ENCODE measurements around the gene TYW1.
"Not testable (repeated sequence)": the region's sequence is repeated elsewhere in the genome, so short reads cannot be mapped to it uniquely, and the experiment has no call there.

The TYW1 gene

DNA sequence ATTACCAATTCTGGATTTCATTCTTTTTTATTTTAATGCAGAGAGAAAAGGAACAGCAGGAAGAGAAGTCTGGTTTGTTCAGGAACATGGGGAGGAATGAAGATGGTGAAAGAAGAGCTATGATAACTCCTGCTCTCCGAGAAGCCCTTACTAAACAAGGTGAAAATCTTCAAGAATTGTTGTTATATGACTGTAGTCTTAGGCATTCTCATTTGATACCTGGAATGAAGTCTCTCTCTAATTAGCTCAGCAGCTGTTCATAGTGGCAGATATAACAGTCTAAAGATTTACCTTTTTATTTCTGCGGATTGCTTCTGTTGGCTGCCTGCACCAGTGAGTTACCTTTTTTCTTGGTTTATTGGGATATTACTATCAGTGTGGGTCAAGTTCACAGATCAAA is 53.3 kb downstream of the TYW1 start:
- not testable (repeated sequence) for H3K27ac Mint-ChIP-seq, H3K9me3 Mint-ChIP-seq, ATAC-seq, H3K4me1 Mint-ChIP-seq, H3K4me3 Mint-ChIP-seq, H3K27me3 Mint-ChIP-seq, DNase-seq
- H3K36me3 Mint-ChIP-seq (ENCODE audit: low read depth), result peaks cover 49% of the 10 kb centered on the region

DNA sequence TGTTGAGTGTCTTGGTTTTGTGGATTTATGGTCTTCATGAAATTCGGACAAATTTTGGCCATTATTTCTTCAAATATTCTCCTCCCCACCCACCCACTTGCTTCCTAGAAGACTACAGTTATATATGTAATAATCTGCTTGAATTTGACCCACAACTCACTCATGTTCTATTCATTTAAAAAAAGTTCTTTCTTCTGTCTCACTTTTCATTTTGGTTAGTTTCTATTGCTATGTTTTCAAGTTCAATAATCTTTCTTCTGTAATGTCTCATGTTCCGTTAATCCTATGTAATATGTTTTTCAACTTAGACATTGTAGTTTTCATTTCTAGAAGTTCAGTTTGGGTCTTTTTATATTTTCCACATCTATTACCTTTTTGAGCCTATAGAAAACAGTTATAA is 55.5 kb downstream of the TYW1 start:
- DNase-seq, H3K4me1 Mint-ChIP-seq, H3K27me3 Mint-ChIP-seq, H3K9me3 Mint-ChIP-seq, ATAC-seq, H3K27ac Mint-ChIP-seq, H3K4me3 Mint-ChIP-seq: not testable (repeated sequence)
- H3K36me3 Mint-ChIP-seq (ENCODE audit: low read depth), result peaks cover 55% of the 10 kb centered on the region

DNA sequence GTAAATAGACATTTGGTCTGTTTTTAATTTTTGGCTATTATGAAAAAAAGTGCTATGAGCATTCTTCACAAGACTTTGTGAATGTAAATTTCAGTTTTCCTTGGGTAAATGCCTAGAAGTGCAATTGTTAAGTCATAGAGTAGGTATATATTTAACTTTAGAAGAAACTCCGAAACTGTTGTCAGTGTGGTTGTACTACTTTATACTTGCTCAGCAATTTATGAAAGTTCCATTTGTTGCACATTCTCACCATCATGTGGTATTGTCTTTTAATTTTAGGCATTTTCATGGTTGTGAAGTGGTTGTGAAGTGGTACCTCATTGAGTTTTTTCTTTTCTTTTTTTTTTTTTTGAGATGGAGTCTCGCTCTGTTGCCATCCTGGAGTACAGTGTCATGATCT is 60.0 kb downstream of the TYW1 start:
- peaks cover 8% of the 10 kb centered on the region for H3K9me3 Mint-ChIP-seq
- H3K27ac Mint-ChIP-seq, result no peak overlapping the region
- peaks cover 7% of the 10 kb centered on the region for H3K4me1 Mint-ChIP-seq
- no peak for ATAC-seq
- H3K4me3 Mint-ChIP-seq, result no peak overlapping the region
- H3K36me3 Mint-ChIP-seq (ENCODE audit: low read depth), result peaks cover 52% of the 10 kb centered on the region
- H3K27me3 Mint-ChIP-seq, result no peaks in the 10 kb centered on the region
- no peak for DNase-seq

DNA sequence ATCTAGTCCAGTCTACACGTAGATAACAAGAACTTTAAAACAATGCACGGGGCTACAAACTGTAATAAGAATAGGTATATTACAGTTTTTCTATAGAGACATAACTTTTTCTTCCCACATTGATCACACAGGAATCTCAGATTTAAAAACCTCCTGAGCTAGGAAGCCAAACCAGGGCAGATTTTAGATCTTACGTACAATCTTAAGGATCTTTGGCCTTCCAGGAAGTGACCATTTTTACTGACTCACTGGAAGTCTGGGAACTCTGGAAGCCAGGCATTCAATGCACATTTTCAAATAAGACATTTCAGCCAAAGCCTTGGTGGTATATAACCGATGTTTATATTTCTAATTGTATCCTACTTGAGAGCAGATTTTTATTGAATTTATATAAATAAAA is 64.7 kb downstream of the TYW1 start:
- peaks cover 50% of the 10 kb centered on the region for H3K36me3 Mint-ChIP-seq (ENCODE audit: low read depth)
- ATAC-seq, H3K4me3 Mint-ChIP-seq, H3K27ac Mint-ChIP-seq, H3K9me3 Mint-ChIP-seq, H3K4me1 Mint-ChIP-seq, H3K27me3 Mint-ChIP-seq, DNase-seq: not testable (repeated sequence)

DNA sequence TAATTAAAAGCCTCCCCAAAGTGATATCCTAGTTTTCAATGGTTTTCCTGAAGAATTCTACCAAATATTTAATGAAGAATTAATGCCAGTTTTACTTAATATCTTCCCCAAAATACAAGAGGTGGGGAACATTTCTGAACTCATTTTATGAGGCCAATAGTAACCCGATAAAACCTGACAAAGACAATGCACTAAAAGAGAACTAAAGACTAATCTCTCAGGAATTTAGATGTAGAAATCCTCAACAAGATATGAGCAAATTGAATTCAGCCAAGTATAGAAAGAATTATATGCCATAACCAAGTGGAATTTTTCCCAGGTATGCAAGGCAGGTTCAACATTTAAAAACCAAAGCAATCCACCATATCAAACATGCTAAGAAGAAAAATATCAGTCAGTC is 66.2 kb downstream of the TYW1 start:
- not testable (repeated sequence) for ATAC-seq, H3K9me3 Mint-ChIP-seq, DNase-seq, H3K27ac Mint-ChIP-seq, H3K27me3 Mint-ChIP-seq, H3K4me1 Mint-ChIP-seq, H3K4me3 Mint-ChIP-seq
- H3K36me3 Mint-ChIP-seq (ENCODE audit: low read depth), result peaks cover 53% of the 10 kb centered on the region

DNA sequence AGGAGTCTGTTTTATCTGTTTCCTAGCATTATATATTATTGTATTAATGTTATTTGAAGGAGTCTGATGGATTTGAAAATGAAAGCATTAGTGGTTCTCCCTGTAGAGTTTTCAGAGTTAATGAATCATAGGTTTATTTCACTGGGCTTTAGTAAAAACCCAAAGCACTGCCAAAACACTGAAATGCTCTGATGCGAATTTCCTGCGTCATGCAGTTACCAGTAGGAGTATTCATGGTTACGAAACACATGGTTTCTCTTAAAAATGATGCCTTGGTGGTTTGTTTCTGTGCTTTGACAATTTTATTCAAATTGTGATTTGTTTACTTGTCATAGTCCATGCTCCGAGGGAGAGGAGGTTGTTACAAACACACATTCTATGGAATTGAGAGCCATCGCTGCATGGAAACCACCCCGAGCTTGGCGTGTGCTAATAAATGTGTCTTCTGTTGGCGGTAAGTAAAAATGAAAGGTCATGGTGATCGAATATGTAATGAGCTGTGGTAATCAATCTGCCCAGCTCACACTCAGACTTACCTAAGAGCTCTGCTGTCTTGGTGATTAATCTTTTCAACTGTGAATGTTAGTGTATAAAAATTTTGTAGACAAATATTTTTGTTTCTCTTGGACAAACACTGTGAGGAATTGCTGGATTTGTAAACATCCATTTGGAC is 70.5 kb downstream of the TYW1 start:
- peaks cover 16% of the 10 kb centered on the region for H3K9me3 Mint-ChIP-seq
- H3K36me3 Mint-ChIP-seq (ENCODE audit: low read depth), result peaks cover 63% of the 10 kb centered on the region
- H3K27me3 Mint-ChIP-seq, H3K27ac Mint-ChIP-seq, DNase-seq, H3K4me1 Mint-ChIP-seq, H3K4me3 Mint-ChIP-seq, ATAC-seq: not testable (repeated sequence)

DNA sequence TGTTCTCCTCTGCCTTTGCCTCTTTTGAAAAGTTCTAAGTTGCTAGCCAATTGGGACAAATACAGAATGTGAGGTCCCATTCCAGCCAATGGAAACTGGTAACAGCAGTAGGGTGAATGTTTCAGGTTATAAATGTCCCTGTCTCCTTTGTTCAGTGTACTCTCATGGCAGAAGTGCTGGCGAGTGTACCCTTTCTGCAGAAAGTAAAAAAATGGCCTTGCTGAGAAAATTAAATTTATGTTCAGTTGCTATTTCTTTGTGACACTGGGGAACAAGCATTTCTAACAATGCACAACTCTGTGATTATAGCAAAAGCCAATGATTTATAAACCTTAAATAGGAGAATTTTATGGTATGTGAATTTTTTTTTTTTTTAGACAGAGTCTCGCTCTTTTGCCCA is 79.5 kb downstream of the TYW1 start:
- not testable (repeated sequence) for ATAC-seq, H3K27me3 Mint-ChIP-seq, H3K4me3 Mint-ChIP-seq, H3K27ac Mint-ChIP-seq, H3K4me1 Mint-ChIP-seq, DNase-seq
- Mint-ChIP-seq H3K9me3 (peaks cover 41% of the 10 kb centered on the region), H3K36me3 (ENCODE audit: low read depth) (peaks cover 76% of the 10 kb centered on the region)

DNA sequence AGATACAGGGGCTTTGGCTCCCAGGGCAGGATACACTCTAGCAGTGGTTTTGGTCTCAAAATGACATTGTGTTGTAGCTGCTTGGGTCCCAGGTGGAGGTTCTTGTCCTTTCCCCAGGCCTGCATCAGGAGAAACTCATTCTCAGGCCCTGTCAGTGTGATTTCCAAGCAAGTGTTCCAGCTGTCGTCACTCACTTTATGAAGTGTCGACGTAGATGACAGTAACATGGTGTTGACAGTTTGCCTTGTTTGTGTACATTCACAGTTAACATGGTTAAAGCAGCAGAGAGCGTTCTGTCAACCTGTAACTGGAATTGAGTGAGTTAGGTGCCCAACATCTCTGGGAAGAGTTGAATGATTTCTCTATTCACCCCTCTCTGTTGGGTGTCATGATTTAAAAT is 86.2 kb downstream of the TYW1 start:
- not testable (repeated sequence) for H3K4me3 Mint-ChIP-seq, H3K4me1 Mint-ChIP-seq, ATAC-seq, H3K27ac Mint-ChIP-seq, H3K27me3 Mint-ChIP-seq, DNase-seq
- Mint-ChIP-seq H3K9me3 (peaks cover 15% of the 10 kb centered on the region), H3K36me3 (ENCODE audit: low read depth) (peaks cover 62% of the 10 kb centered on the region)

DNA sequence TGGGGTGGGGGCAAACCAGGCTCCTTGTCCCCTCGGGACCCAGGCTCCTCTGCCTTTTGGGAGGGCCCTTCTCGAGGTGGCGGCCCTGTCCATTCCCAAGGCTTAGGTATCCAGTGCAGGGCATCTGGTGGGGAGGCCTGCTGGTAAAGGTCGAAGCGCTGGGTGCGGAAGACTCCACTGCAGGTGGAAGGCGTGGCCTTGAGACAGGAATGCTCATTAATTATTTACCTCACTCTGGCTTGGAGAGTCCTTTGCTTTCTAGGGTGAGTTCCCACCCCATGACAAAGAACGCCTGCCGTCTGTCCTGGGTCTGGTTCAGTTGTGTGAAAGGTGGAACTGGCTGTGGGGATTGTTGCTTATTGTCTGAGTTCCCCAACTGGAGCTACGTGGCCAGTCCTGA is 92.6 kb downstream of the TYW1 start:
- not testable (repeated sequence) for H3K4me3 Mint-ChIP-seq, H3K4me1 Mint-ChIP-seq, H3K27me3 Mint-ChIP-seq, H3K9me3 Mint-ChIP-seq, DNase-seq, ATAC-seq, H3K27ac Mint-ChIP-seq
- peaks cover 30% of the 10 kb centered on the region for H3K36me3 Mint-ChIP-seq (ENCODE audit: low read depth)

DNA sequence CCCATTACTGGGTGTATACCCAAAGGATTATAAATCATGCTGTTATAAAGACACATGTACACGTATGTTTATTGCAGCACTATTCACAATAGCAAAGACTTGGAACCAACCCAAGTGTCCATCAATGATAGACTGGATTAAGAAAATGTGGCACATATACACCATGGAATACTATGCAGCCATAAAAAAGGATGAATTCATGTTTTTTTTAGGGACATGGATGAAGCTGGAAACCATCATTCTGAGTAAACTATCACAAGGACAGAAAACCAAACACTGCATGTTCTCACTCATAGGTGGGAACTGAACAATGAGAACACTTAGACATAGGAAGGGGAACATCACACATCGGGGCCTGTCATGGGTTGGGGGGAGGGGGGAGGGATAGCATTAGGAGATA is 94.4 kb downstream of the TYW1 start:
- not testable (repeated sequence) for H3K27me3 Mint-ChIP-seq, ATAC-seq

DNA sequence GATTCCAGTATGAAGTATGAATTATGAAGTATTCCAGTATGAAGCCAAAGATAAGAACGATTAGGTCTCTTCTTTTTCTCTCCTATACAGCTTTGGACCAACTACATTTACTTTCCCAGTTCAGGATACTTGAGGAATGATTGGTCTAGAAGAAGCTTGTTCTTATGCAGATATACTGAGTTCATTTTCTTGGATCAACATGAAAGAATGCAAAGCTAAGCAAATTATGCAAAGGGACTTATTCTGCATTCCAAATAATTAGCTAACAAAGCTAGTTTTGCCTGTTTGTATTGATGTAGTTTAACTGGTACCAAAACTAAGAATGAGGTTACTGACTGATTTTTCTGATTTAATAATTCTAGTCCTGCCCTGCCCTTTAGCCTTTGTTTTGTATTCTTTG is 101.4 kb downstream of the TYW1 start:
- H3K4me1 Mint-ChIP-seq, DNase-seq, H3K27me3 Mint-ChIP-seq, H3K9me3 Mint-ChIP-seq, ATAC-seq, H3K4me3 Mint-ChIP-seq, H3K27ac Mint-ChIP-seq: not testable (repeated sequence)
- H3K36me3 Mint-ChIP-seq (ENCODE audit: low read depth), result peaks cover 40% of the 10 kb centered on the region

More for the DNA sequence above, 94.4 kb downstream of the TYW1 start:
- DNase-seq, H3K27ac Mint-ChIP-seq, H3K4me3 Mint-ChIP-seq, H3K4me1 Mint-ChIP-seq, H3K9me3 Mint-ChIP-seq: not testable (repeated sequence)
- H3K36me3 Mint-ChIP-seq (ENCODE audit: low read depth), result peaks cover 27% of the 10 kb centered on the region

DNA sequence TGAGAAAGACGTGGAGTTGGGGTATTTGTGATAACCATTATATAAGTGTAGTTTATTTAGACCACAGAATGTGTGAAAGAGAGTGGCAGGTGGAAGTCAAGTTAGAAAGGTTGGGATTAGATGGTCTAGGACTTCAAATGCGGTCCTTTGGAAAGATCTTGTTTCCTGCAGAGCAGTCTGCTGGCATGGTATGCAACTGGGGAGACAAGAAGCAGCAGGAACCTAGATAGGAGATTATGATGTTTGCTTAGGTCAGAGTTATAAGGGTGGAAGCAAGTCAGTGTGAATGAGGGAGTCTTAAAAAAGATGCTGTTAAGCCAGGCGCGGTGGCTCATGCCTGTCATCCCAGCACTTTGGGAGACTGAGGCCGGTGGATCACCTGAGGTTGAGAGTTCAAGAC is 102.8 kb downstream of the TYW1 start:
- not testable (repeated sequence) for H3K27ac Mint-ChIP-seq, H3K9me3 Mint-ChIP-seq, H3K27me3 Mint-ChIP-seq, H3K4me3 Mint-ChIP-seq, DNase-seq, ATAC-seq
- peaks cover 14% of the 10 kb centered on the region for H3K4me1 Mint-ChIP-seq
- peaks cover 49% of the 10 kb centered on the region for H3K36me3 Mint-ChIP-seq (ENCODE audit: low read depth)

DNA sequence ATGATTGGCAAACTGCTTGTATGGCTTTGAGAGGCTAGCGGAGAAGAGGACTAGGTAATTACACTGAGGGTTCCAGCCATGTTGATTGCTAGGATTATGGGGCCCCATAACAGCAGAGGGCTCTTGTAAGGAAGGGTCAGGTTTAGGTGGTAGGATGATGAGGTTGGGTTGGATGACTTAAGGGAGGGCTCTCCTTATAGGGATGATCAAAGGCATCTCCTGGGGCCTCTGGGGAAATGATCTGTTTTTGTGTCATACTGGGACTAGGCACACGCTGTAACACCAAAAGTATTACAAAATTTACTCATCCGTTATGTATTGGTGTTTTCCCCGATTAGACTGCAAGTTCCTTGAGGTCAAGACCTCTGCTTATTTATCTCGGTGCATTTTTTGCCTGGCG is 103.4 kb downstream of the TYW1 start:
- not testable (repeated sequence) for H3K4me3 Mint-ChIP-seq, H3K9me3 Mint-ChIP-seq, DNase-seq, H3K27me3 Mint-ChIP-seq, H3K27ac Mint-ChIP-seq
- Mint-ChIP-seq H3K36me3 (ENCODE audit: low read depth) (peaks cover 49% of the 10 kb centered on the region), H3K4me1 (peaks cover 20% of the 10 kb centered on the region)
- ATAC-seq, result peak; percentile 33

DNA sequence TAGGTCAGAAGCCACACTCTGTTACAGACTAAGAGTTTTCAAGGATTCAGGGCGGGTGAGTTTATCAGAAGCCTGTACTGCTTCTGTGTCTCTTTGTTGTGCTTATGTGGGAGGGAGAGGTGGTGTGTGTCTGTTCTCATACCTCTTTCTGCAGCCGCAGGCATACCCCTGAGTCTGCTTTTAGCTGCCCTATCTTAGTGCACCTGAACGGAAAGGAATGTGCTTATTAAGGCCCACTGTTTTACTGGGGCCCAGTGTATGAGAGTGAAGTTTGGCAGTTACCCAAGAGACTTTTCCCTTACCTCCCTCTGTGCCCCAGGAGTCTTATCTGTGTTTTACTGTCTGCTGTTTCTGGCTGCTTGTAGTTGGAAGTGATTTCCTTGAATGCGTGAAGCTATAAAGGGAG is 104.3 kb downstream of the TYW1 start:
- Mint-ChIP-seq H3K4me1 (peaks cover 26% of the 10 kb centered on the region), H3K4me3 (no peak overlapping the region), H3K27me3 (no peaks in the 10 kb centered on the region), H3K36me3 (ENCODE audit: low read depth) (peaks cover 53% of the 10 kb centered on the region), H3K9me3 (peaks cover 9% of the 10 kb centered on the region), H3K27ac (no peak overlapping the region)
- ATAC-seq (no peak), DNase-seq (no peak)

DNA sequence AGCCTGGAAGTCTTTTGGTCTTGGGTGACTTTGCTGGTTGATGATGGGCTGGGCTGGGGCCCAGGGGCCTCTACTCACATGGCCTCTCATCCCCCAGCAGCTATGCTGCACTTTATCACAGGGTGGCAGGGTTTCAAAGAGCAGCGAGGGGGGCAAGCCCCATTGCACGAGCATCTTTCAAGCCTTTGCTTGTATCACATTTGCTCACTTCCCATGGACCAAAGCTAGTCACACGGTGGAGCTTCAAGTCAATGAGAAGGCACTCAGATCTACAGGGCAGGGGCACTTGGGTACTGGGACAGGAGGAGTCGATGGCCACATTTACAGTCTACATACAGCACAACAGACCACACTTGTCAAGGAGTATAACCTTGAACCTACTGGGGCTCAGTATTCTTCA is 108.3 kb downstream of the TYW1 start:
- ATAC-seq, DNase-seq, H3K27me3 Mint-ChIP-seq, H3K9me3 Mint-ChIP-seq, H3K27ac Mint-ChIP-seq, H3K4me3 Mint-ChIP-seq: not testable (repeated sequence)
- H3K4me1 Mint-ChIP-seq, result peaks cover 22% of the 10 kb centered on the region
- H3K36me3 Mint-ChIP-seq (ENCODE audit: low read depth), result peaks cover 46% of the 10 kb centered on the region

DNA sequence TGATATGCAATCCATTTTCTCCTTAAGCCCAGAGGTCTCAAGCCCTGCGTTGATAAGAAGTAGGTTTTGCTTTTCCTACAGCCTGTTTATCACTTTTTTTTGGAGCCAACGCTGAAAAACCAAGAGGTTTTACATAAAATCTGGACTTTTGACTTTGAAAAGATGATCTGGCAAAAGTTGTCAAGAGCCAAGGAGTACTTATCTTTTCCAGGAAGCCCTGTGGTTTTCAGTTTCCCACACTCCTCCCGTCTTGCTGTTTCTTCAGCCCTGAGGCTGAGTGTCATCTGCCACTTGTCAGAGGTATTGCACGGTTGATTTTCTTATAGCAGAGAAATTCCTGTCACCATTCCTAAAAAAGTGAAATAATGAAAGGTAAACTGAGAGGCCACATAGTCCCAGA is 108.7 kb downstream of the TYW1 start:
- Mint-ChIP-seq H3K27ac (no peak overlapping the region), H3K27me3 (no peaks in the 10 kb centered on the region), H3K9me3 (peaks cover 9% of the 10 kb centered on the region), H3K4me3 (no peak overlapping the region), H3K4me1 (peaks cover 22% of the 10 kb centered on the region), H3K36me3 (ENCODE audit: low read depth) (peaks cover 43% of the 10 kb centered on the region)
- ATAC-seq (no peak), DNase-seq (no peak)
